ENCODE results near the gene RNF111. TPM values are rescaled to one million over a fixed set of nuclear protein-coding genes. Genes with fewer than 3 reads are reported as not detected.
A peak's percentile ranks its signal among the peaks of the same experiment; 100 is the strongest.

RNF111 gene
- total and polyA plus RNA-seq, 9 of the 15 experiments (the other 6 are each of a cell fraction or from before 2014, with no cell fraction given): 7.9 to 26.0 (median 14.4) TPM

GRCh38 chr15:59014068-59014467 is 26.6 kb downstream of the RNF111 start:
- peaks cover 9 to 14% of the 10 kb centered on the region in 2 experiments; a peak in 3 of 5 replicates for H3K4me1 ChIP-seq (replicated peaks in 1 of 2; ENCODE audit: control insufficient read depth in 2 of 2, insufficient read depth in 2 of 2, low read length in 2 of 2)
- POLR2A ChIA-PET: interaction anchor here (0.7 to 0.8 kb wide), 2 partner anchors 9 to 11 kb away, joined by 3 read pairs; no protein-coding TSS in a partner anchor
- no peak overlapping the region for H3K9ac ChIP-seq (ENCODE audit: insufficient read depth in 1 of 2, low read depth in 2 of 2, low read length in 2 of 2)
- no peaks in the 10 kb centered on the region for H4K20me1 ChIP-seq (replicated peaks; ENCODE audit: control insufficient read depth, insufficient read depth, low read length)
- CTCF ChIA-PET (ENCODE audit: low intra/inter-chr PET ratio): no interaction called here
- intact Hi-C loops (cut with micrococcal nuclease): no loop called here
- 90% methylated on average over 1 of the region's 1 CpG for WGBS (ENCODE audit: insufficient coverage, low coverage, missing lambda C conversion rate)
- H3K4me2 ChIP-seq (ENCODE audit: insufficient read depth, low read length): no peak overlapping the region
- no peaks in the 10 kb centered on the region for H3K27me3 ChIP-seq (ENCODE audit: control insufficient read depth in 2 of 2, insufficient read depth in 2 of 2, low read length in 2 of 2)
- no peaks in the 10 kb centered on the region for H3K9me3 ChIP-seq (replicated peaks; ENCODE audit: control insufficient read depth, insufficient read depth, low read depth, low read length)
- H3K79me2 ChIP-seq (ENCODE audit: control insufficient read depth, insufficient read depth, low read length): peaks cover 89% of the 10 kb centered on the region
- peaks cover 24% of the 10 kb centered on the region; the same call in 2 of the 3 replicates for H3K36me3 ChIP-seq (ENCODE audit: control insufficient read depth, insufficient read depth, low read length)
- no peak for FAIRE-seq
- no TSS peak for BruUV-seq (replicated peaks)
- H3K9me1 ChIP-seq (ENCODE audit: control insufficient read depth, insufficient read depth, low read length): no peaks in the 10 kb centered on the region
- ATAC-seq: no peak
- no peak for DNase-seq (ENCODE audit: extremely low read depth in 1 of 4, low spot score in 3 of 4)
- H3K4me3 ChIP-seq: no peak overlapping the region
- H2AFZ ChIP-seq (ENCODE audit: low read depth, low read length): no peak overlapping the region
- no peak overlapping the region for H3K27ac ChIP-seq (ENCODE audit: extremely low read depth, low read depth, low read length)
- in situ Hi-C loops (cut with MboI): no loop called here
- TF ChIP-seq SUPT5H (IDR thresholded peaks at IDR 0.05): no peak

GRCh38 chr15:59017449-59017848 is 30.0 kb downstream of the RNF111 start:
- intact Hi-C loops (cut with micrococcal nuclease) (no loop called here), in situ Hi-C loops (cut with MboI) (no loop called here)
- CTCF ChIA-PET (ENCODE audit: low intra/inter-chr PET ratio): no interaction called here
- Histone ChIP-seq H3K9ac (ENCODE audit: insufficient read depth in 1 of 2, low read depth in 2 of 2, low read length in 2 of 2) (no peak overlapping the region), H2AFZ (ENCODE audit: low read depth, low read length) (no peak overlapping the region), H3K4me1 (replicated peaks in 1 of 2; ENCODE audit: control insufficient read depth in 2 of 2, insufficient read depth in 2 of 2, low read length in 2 of 2) (peaks cover 0 to 3% of the 10 kb centered on the region in 2 experiments; a peak in 1 of 5 replicates), H3K9me3 (replicated peaks; ENCODE audit: control insufficient read depth, insufficient read depth, low read depth, low read length) (no peaks in the 10 kb centered on the region), H3K27me3 (ENCODE audit: control insufficient read depth in 2 of 2, insufficient read depth in 2 of 2, low read length in 2 of 2) (no peaks in the 10 kb centered on the region), H3K79me2 (ENCODE audit: control insufficient read depth, insufficient read depth, low read length) (peaks cover 74% of the 10 kb centered on the region), H4K20me1 (replicated peaks; ENCODE audit: control insufficient read depth, insufficient read depth, low read length) (no peaks in the 10 kb centered on the region), H3K4me2 (ENCODE audit: insufficient read depth, low read length) (no peak overlapping the region), H3K9me1 (ENCODE audit: control insufficient read depth, insufficient read depth, low read length) (no peaks in the 10 kb centered on the region), H3K4me3 (no peak overlapping the region), H3K36me3 (ENCODE audit: control insufficient read depth, insufficient read depth, low read length) (peaks cover 39% of the 10 kb centered on the region; the same call in 2 of the 3 replicates), H3K27ac (ENCODE audit: extremely low read depth, low read depth, low read length) (peak overlapping the region; percentile 38; the same call in 1 of the 3 replicates)
- FAIRE-seq: no peak
- BruUV-seq (replicated peaks): no TSS peak
- POLR2A ChIA-PET: no interaction called here
- 50% methylated on average over 1 of the region's 2 CpGs for whole genome bisulfite sequencing (ENCODE audit: insufficient coverage, low coverage, missing lambda C conversion rate)
- ATAC-seq: no peak
- DNase-seq (ENCODE audit: extremely low read depth in 1 of 4, low spot score in 3 of 4): peak in 1 of 4 experiments; percentile 7
- TF ChIP-seq SRSF3 (IDR thresholded peaks at IDR 0.05; ENCODE audit: insufficient read depth, low read length) (no peak), ZBTB7A (IDR thresholded peaks at IDR 0.05; ENCODE audit: borderline replicate concordance, control insufficient read depth, low read depth, low read length) (no peak), SIN3B (IDR thresholded peaks at IDR 0.05; ENCODE audit: low read depth) (no peak), ZNF140 (CRISPR knock-in tag; IDR thresholded peaks at IDR 0.05) (no peak), KLF16 (IDR thresholded peaks at IDR 0.05) (no peak), SRSF1 (IDR thresholded peaks at IDR 0.05; ENCODE audit: low read depth, low read length) (no peak), DIDO1 (tag; IDR thresholded peaks at IDR 0.05; ENCODE audit: low read depth) (no peak), GABPB1 (CRISPR knock-in tag; IDR thresholded peaks at IDR 0.05) (no peak), RCOR1 (IDR thresholded peaks at IDR 0.05; ENCODE audit: borderline replicate concordance in 1 of 2, low read depth in 2 of 2, low read length in 2 of 2) (0 out of 4 replicates have a peak, but pooled peaks of 1 of the 2 experiments have one; percentile 29), ZHX1 (conservative IDR thresholded peaks at IDR 0.05; ENCODE audit: low read length) (no peak), TAF7 (tag; IDR thresholded peaks at IDR 0.05) (no peak), SPI1 (IDR thresholded peaks at IDR 0.05; ENCODE audit: borderline replicate concordance, low read depth, low read length) (no peak), ZNF134 (CRISPR knock-in tag; conservative IDR thresholded peaks at IDR 0.05) (no peak), BACH1 (tag; IDR thresholded peaks at IDR 0.05) (no peak), FOXA1 (IDR thresholded peaks at IDR 0.05; ENCODE audit: borderline replicate concordance) (no peak)

Measured in K562 (cell line).